Natural killer cell treated with Interleukin-12 subunit alpha and Interleukin-12 subunit beta and Interleukin-15 and Interleukin-18, amount 100 ng/mL, for 72 hours (primary cell): Measurements from ENCODE around the gene DCAKD. TPM values are rescaled to one million over a fixed set of nuclear protein-coding genes. Genes with fewer than 3 reads are reported as not detected.
A peak's percentile ranks its signal among the peaks of the same experiment; 100 is the strongest.

Experiments
- ATAC-seq, 2 donors: fragments of 150-1000 bp; cut with Tn5 transposase in 1 of 2; sonication (Bioruptor Pico), chemical (Tn5 transposase) in 1 of 2; 2 replicates each; pipeline ENCODE4 v1.10.0; 2021
- DNase-seq: peaks from one replicate; pipeline ENCODE4 v3.0.0; 2022; ENCODE audit warnings: low spot score
- H3K27ac Mint-ChIP-seq, 2 donors: 1 replicate in 1 of 2; 2 replicates in 1 of 2; pipeline ENCODE4 v1.8.0; 2022; ENCODE audit warnings: mixed read lengths in 2 of 2, mild to moderate bottlenecking in 1 of 2, moderate library complexity in 1 of 2
- H3K27me3 Mint-ChIP-seq, 2 donors: 1 replicate in 1 of 2; 2 replicates in 1 of 2; pipeline ENCODE4 v1.8.0; 2022; ENCODE audit warnings: mixed read lengths in 2 of 2
- H3K36me3 Mint-ChIP-seq: one replicate; pipeline ENCODE4 v1.8.0; 2022; ENCODE audit warnings: mixed read lengths
- H3K4me1 Mint-ChIP-seq, 2 donors: 1 replicate in 1 of 2; 2 replicates in 1 of 2; pipeline ENCODE4 v1.8.0; 2022; ENCODE audit warnings: low read depth in 2 of 2, mixed read lengths in 2 of 2, mild to moderate bottlenecking in 1 of 2
- H3K4me3 Mint-ChIP-seq: one replicate; pipeline ENCODE4 v1.8.0; 2022; ENCODE audit warnings: mixed read lengths
- H3K9me3 Mint-ChIP-seq: 2 replicates; pipeline ENCODE4 v1.8.0; 2022; ENCODE audit warnings: mixed read lengths
- total RNA-seq, 2 donors: library from RNA; stranded (reverse); gene quantifications; one replicate each; pipeline ENCODE4 v1.2.3, GENCODE V29; 2022

The DCAKD gene
- total RNA-seq, 2 donors from 2014 or later, result 17.9 to 36.4 TPM

DNA sequence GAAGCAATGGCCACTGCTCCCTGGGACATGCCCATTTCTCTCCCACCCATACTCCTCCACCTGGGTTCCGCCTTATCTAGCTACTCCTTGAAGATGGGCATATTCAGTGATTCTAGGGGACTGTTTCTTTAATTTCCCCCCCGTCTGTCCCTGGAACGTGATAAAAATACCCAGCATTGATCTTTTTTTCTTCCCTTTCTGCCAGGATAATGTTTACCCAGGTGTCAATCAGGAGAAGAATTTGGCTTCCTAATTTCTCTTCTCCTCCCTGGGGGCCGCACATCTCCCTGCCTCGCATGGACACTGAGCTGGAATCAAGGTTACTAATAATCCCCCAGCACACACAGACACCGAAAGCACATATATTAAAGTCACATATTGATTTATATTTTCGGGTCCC is 35.2 kb downstream of the DCAKD start:
- Mint-ChIP-seq H3K4me3 (no peak overlapping the region), H3K4me1 (peaks cover 13 to 16% of the 10 kb centered on the region in 2 donors), H3K27me3 (peaks cover 15 to 21% of the 10 kb centered on the region in 2 donors), H3K27ac (no peak overlapping the region), H3K36me3 (no peaks in the 10 kb centered on the region), H3K9me3 (no peaks in the 10 kb centered on the region)
- DNase-seq (no peak), ATAC-seq (no peak)

DNA sequence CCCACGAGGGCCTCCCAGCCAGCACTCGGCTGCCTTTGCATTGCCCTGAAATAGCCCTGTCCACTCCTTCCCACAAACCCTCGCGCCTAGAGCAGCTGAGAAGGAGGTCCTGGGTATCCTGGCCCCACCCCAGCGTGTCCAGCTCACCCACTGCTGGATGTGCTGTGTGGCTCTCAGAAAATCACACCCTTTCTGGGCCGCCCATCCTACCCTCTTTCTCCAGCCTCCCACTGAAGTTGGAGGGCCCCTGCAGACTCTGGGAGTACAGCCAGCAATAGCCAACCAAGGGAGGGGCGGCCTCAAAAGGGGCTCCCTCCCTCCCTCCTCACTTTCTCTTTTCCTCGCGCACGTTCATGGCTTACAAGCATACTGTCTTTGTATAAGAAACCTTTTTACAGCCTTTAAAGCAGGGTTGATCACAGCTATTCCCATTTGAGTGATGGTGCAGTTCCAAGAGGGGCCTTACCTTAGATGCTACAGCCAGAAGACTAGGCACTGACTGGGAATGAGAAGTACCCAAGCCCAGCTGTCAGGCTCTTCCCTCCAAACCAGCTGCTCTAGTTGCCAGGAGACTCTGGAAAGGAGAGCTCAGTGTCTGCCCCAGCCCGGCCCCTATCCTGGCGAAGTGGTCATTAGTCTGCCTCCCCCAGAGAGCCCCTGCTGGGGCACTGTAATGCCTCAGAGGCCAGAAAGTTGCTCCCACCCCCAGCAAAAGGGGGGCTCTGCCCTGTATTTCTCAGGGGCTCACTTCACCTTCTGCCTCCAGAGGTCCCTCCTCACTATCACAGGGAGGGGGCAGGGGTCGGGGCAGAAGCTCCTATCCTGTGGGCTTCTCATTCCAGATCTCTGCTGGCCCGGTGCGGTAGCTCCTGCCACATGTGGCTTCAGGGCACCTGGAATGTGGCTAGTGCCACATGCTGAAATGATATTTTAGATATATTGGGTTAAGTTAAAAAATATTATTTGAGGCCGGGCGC is 38.1 kb downstream of the DCAKD start:
- no peaks in the 10 kb centered on the region for H3K36me3 Mint-ChIP-seq

DNA sequence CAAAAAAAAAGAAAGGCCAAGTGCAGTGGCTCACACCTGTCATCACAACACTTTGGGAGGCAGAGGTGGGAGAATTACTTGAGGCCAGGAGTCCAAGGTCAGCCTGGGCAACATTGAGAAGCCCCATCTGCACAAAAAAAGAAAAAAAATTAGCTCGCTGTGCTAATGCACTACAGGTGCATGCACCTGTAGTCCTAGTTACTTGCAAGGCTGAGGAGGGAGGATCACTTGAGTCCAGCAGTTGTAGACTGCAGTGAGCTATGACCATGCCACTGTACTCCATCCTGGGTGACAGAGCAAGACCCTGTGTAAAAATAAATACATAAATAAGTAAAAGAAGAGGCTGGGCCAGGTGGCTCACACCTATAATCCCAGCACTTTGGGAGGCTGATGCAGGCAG is 39.7 kb downstream of the DCAKD start:
- Mint-ChIP-seq H3K4me1 (peaks cover 0 to 5% of the 10 kb centered on the region in 2 donors), H3K27ac (no peak overlapping the region), H3K4me3 (no peak overlapping the region), H3K36me3 (no peaks in the 10 kb centered on the region), H3K27me3 (peaks cover 9 to 19% of the 10 kb centered on the region in 2 donors), H3K9me3 (no peaks in the 10 kb centered on the region)
- no peak for ATAC-seq
- no peak for DNase-seq

More for the DNA sequence above, 38.1 kb downstream of the DCAKD start:
- DNase-seq (no peak), ATAC-seq (peak in 1 of 2 donors; percentile 24)
- H3K4me1 Mint-ChIP-seq, result peaks cover 0 to under 1% of the 10 kb centered on the region in 2 donors
- H3K4me3 Mint-ChIP-seq, result no peak overlapping the region
- no peak overlapping the region for H3K27ac Mint-ChIP-seq
- no peaks in the 10 kb centered on the region for H3K9me3 Mint-ChIP-seq
- peaks cover under 1 to 8% of the 10 kb centered on the region in 2 donors for H3K27me3 Mint-ChIP-seq

DNA sequence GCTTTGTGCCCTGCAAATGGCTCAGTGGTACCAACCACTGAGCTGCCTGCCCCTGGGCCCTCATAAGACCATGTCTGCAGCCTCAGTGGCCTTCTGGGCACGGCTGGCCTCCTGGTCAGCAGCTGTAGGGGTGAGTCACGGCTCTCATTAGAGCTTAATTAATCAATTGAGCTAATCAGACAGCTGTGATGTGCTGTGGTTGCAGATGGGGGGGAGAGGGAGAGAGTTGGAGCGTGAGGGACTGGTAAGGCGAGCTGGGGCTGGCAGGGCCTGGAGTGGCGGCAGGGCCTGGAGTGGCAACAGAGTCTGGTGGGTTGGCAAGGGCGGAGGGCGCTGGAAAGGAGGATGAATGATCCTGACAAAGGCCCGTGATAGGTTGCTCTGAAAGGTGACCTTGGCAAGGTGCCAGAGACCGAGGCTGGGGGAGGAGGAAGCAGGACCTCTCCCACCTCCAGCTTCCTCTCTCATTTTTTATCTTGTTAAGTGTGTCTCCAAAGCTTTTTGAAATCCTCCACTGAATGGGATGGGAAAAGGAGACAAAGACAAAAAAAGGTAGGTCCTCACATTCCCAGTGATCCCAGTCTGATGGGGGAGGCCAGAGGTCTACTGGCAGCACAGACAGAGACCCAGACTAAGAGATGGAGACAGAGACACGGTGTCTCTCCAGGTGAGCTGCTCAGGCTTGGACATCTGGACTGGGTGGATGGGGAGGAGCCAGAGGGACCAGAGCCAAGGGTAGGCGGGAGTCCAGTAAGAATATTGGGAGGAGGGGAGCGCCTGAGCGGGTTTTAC is 41.6 kb downstream of the DCAKD start:
- Mint-ChIP-seq H3K9me3 (no peaks in the 10 kb centered on the region), H3K4me3 (no peak overlapping the region), H3K27ac (no peak overlapping the region), H3K36me3 (no peaks in the 10 kb centered on the region), H3K27me3 (peaks cover 9 to 14% of the 10 kb centered on the region in 2 donors), H3K4me1 (peaks cover 0 to 5% of the 10 kb centered on the region in 2 donors)
- ATAC-seq (no peak), DNase-seq (no peak)

DNA sequence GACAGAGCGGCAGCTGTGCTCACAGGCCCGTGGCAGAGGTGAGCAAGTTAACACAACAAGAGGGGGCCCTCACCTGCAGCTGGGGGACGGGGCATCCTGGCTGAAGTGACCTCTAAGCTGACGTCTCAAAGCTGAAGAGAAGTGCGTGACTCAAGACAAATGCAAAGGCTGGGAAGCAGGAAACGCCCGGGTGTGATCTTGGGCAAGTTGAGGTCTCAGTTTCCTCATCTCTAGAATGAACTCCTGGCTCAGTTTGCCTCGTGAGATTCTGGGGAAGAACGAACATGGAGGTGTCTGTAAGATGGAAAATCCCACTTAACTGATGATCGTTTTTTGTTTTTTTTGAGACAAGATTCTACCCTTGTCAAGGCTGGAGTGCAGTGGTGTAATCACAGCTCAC is 43.2 kb downstream of the DCAKD start:
- no peaks in the 10 kb centered on the region for H3K36me3 Mint-ChIP-seq
- H3K9me3 Mint-ChIP-seq, result no peaks in the 10 kb centered on the region
- H3K4me1 Mint-ChIP-seq, result peaks cover 0 to 5% of the 10 kb centered on the region in 2 donors
- H3K4me3 Mint-ChIP-seq, result no peak overlapping the region
- H3K27me3 Mint-ChIP-seq, result peaks cover 9 to 18% of the 10 kb centered on the region in 2 donors
- ATAC-seq (no peak), DNase-seq (no peak)
- no peak overlapping the region for H3K27ac Mint-ChIP-seq

DNA sequence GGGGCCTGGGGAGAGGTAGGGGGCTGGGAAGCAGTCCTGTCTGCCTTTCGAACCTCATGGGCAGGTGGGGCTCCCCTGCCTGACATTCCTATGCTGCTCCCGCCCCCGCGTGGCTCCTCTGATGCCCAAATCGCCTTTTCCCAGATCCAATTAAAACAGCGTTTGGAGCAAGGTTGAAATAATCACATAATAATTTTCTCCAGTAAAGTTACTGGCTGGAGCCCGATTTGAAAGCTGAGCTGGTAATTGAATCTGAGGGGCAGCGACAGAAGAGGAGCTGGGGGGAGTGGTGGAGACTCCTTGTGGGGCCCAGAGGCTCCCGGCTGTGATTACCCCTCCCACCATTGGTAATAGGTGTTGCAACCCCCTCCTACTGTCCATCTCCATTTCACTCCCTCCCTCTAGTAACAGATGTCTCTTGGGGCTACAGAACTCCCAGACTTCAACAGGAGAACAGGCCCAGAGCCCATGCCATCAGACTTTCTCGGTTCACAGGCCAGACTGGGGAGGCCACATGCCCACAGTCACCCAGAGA is 44.4 kb downstream of the DCAKD start:
- no peaks in the 10 kb centered on the region for H3K36me3 Mint-ChIP-seq
- peaks cover 0 to 5% of the 10 kb centered on the region in 2 donors for H3K4me1 Mint-ChIP-seq
- no peak for DNase-seq
- peaks cover 9 to 18% of the 10 kb centered on the region in 2 donors for H3K27me3 Mint-ChIP-seq
- H3K9me3 Mint-ChIP-seq, result no peaks in the 10 kb centered on the region
- no peak overlapping the region for H3K4me3 Mint-ChIP-seq
- ATAC-seq, result no peak
- H3K27ac Mint-ChIP-seq, result no peak overlapping the region

DNA sequence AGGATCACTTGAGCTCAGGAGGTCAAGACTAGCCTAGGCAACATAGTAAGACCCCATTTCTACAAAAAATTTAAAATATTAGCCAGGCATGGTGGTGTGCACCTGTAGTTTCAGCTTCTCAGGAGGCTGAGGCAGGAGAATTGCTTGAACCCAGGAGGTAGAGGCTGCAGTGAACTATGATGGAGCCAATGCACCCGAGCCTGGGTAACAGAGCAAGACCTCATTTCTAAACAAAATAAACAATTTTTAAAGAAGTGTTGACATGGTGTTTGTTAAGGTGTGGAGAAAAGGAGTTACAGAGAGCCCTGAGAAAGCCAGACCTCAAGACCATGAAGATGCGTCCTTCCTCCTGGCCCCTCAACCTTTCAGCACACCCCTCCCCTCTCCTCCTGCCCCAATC is 45.7 kb downstream of the DCAKD start:
- ATAC-seq (no peak), DNase-seq (no peak)
- Mint-ChIP-seq H3K27me3 (peaks cover 9 to 19% of the 10 kb centered on the region in 2 donors), H3K36me3 (no peaks in the 10 kb centered on the region), H3K9me3 (no peaks in the 10 kb centered on the region), H3K4me1 (peaks cover 0 to 5% of the 10 kb centered on the region in 2 donors), H3K4me3 (no peak overlapping the region), H3K27ac (no peak overlapping the region)

DNA sequence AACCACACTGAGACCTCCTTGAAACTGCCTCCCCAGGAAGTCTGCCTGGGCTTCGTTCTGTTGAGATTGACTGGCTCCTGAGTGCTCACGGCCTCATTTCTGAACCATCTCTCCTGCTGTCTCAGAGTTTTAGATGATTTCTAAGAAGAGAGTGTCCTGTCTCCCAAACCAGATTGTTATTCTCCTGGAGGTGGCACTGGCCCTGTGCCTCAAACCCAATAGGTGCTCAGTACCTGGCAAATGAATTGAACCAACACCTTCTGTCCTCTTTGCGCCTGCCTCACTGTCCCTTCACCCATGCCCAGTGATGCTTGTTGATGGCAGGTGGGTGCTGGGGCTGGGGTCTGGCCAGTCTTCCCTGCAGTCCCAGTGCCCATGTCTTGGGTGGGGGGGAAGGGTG is 47.0 kb downstream of the DCAKD start:
- Mint-ChIP-seq H3K4me1 (peaks cover 0 to 5% of the 10 kb centered on the region in 2 donors), H3K27ac (no peak overlapping the region), H3K36me3 (no peaks in the 10 kb centered on the region), H3K27me3 (peaks cover 9 to 23% of the 10 kb centered on the region in 2 donors), H3K4me3 (no peak overlapping the region), H3K9me3 (no peaks in the 10 kb centered on the region)
- DNase-seq (no peak), ATAC-seq (no peak)

DNA sequence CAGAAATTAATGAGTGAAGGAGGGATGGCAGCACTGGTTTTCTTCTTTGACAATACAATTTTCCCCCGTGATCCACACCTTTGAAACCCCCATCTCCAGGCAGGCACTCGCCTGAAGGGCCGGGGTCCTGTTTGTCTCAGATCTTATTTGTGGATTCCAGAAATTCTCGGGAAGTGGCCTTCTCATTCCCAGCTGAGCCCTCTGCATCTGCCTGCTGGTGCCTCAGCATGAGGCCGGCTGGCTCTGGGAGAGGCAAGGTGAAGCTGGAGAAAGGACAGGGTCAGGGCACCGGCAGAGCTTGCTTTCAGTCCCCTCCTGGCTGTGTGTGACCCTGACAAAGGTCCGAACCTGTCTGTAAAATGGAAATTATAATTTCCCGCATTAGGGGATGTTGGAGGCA is 47.6 kb downstream of the DCAKD start:
- Mint-ChIP-seq H3K36me3 (no peaks in the 10 kb centered on the region), H3K4me3 (no peak overlapping the region), H3K9me3 (no peaks in the 10 kb centered on the region), H3K27me3 (peaks cover 9 to 25% of the 10 kb centered on the region in 2 donors), H3K27ac (no peak overlapping the region), H3K4me1 (peaks cover 0 to 5% of the 10 kb centered on the region in 2 donors)
- ATAC-seq (no peak), DNase-seq (no peak)

DNA sequence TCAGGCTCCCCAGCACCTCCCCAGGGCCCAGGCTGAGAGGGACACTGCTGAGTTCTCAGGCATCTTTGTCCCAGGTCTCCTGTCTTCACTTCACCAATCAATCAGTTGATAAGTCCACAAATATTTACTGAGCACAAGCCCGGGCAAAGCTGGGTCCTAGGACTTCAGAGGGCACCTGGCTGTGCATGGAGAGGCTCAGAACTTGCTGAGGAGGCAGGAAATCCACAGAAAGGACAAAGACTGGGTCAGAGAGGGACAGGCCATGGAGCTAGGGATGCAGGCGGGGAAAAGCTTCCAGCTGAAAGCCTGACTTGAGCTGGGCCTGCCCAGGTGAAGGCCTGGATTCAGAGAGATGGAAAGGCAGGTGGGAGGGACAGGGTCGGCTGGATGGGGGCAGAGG is 50.1 kb downstream of the DCAKD start:
- peak in 1 of 2 donors; percentile 4 for ATAC-seq
- Mint-ChIP-seq H3K36me3 (no peaks in the 10 kb centered on the region), H3K4me3 (no peak overlapping the region), H3K27ac (no peak overlapping the region), H3K4me1 (no peaks in the 10 kb centered on the region), H3K27me3 (peaks cover 7 to 22% of the 10 kb centered on the region in 2 donors), H3K9me3 (no peaks in the 10 kb centered on the region)
- no peak for DNase-seq

DNA sequence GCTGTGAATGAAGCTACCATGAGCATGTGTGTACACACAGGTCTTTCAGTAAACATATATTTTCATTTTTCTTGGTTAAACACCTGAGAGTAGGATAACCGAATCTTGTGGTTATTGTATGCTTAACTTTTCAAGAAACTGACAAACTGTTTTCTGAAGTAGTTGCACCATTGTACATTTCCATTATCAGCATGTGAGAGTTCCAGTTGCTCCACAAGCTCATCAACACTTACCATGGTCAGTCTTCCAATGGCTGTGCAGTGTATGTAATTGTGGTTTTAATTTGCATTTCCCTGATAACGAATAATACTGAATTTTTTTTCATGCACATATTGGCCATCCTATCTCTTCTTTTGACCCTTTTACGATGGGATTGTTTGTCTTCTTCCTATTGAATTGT is 52.0 kb downstream of the DCAKD start:
- Mint-ChIP-seq H3K27me3 (peaks cover 9 to 22% of the 10 kb centered on the region in 2 donors), H3K4me1 (no peaks in the 10 kb centered on the region), H3K4me3 (no peak overlapping the region), H3K9me3 (no peaks in the 10 kb centered on the region), H3K27ac (no peak overlapping the region), H3K36me3 (no peaks in the 10 kb centered on the region)
- ATAC-seq (no peak), DNase-seq (no peak)

DNA sequence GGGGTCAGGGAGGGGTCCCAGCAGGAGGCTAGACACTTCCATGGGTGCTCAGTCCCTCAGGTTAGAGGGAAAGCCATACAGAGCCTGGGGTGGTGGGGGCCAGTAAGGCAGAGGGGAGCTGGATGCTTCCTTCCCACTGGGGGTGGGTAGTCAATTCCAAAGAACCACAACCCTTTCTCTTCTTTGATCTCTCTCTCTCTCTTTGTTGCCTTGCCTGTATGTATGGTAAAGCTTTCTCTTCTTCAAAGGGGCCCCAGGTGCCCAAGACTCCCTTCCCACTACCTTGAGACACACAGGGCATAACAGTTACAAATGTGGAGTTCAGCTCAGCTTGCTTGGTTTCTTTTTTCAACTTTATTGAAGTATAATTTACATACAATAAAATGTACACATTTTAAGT is 52.8 kb downstream of the DCAKD start:
- H3K4me3 Mint-ChIP-seq, result no peak overlapping the region
- ATAC-seq, result no peak
- H3K36me3 Mint-ChIP-seq, result no peaks in the 10 kb centered on the region
- DNase-seq, result no peak
- peaks cover 9 to 19% of the 10 kb centered on the region in 2 donors for H3K27me3 Mint-ChIP-seq
- no peaks in the 10 kb centered on the region for H3K9me3 Mint-ChIP-seq
- H3K4me1 Mint-ChIP-seq, result no peaks in the 10 kb centered on the region
- no peak overlapping the region for H3K27ac Mint-ChIP-seq

DNA sequence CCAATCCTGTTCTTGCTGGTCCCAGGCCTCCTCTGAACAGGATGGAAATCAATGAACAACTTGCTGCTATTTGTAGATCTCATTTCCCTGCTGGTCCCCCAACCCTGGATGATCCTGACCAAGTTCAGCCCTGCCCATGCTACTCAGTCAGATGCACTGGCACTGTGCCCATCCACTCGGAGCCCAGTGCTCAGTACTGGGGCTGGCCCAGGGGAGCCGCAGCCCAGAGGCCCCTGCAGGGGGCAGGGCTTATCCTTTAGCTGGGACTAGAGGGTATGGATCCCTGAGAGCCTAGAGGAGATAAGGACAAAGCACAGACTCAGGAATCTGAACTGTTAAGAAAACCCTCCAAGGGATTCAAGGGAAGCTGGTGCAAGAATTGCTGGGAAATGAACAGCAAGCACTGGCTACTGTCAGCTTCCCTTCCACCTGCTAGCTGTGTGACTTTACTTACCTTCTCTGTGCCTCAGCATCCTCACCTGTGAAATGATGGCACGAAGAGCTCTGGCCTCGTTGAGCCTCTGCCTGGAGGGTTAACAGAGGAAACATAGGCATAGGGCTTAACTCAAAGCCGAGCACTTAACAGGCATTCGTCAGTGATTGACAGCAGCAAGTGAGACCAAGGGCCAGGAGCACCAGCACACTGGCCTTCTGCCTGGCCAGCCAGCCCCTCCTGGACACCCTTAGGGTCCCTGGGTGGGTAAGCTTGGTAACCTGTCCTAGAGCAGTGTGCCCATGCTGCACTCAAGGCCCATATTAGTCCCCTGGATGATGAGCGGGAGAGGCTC is 53.5 kb downstream of the DCAKD start:
- no peak overlapping the region for H3K4me3 Mint-ChIP-seq
- DNase-seq, result no peak
- H3K27ac Mint-ChIP-seq, result no peak overlapping the region
- H3K27me3 Mint-ChIP-seq, result peaks cover 9 to 19% of the 10 kb centered on the region in 2 donors
- no peaks in the 10 kb centered on the region for H3K9me3 Mint-ChIP-seq
- H3K4me1 Mint-ChIP-seq, result no peaks in the 10 kb centered on the region
- no peaks in the 10 kb centered on the region for H3K36me3 Mint-ChIP-seq
- peak in 1 of 2 donors; percentile 37 for ATAC-seq
